Measurements from ENCODE around the gene IL1B. TPM values are rescaled to one million over a fixed set of nuclear protein-coding genes. Genes with fewer than 3 reads are reported as not detected.
A peak's percentile ranks its signal among the peaks of the same experiment; 100 is the strongest.

The IL1B gene
- total and polyA plus RNA-seq, 5 donors from 2014 or later = 1.3 TPM; not detected in 4

- Mint-ChIP-seq H3K27me3 (no peaks in the 10 kb centered on the region), H3K4me3 (no peak overlapping the region), H3K9me3 (peaks cover 0 to 11% (median 4%) of the 10 kb centered on the region in 7 donors), H3K4me1 (peaks cover 0 to 35% (median 22%) of the 10 kb centered on the region in 4 donors), H3K36me3 (no peaks in the 10 kb centered on the region), H3K27ac (no peak overlapping the region)
- H3K27me3 ChIP-seq (ENCODE audit: control insufficient read depth, insufficient read depth, low read length) = no peaks in the 10 kb centered on the region
- H3K36me3 ChIP-seq (ENCODE audit: control insufficient read depth, insufficient read depth, low read length) = no peaks in the 10 kb centered on the region
- no peak overlapping the region for H3K4me3 ChIP-seq (ENCODE audit: low read depth, low read length)
- H3K9me3 ChIP-seq (ENCODE audit: control insufficient read depth in 2 of 2, low read length in 2 of 2) = peaks cover 0 to 4% of the 10 kb centered on the region in 2 experiments
- no peak for ATAC-seq (ENCODE audit: low read depth in 2 of 2)
- no peak overlapping the region for H3K27ac ChIP-seq (ENCODE audit: insufficient read depth, low read length, poor library complexity, severe bottlenecking)
- peaks cover 8% of the 10 kb centered on the region for H3K4me1 ChIP-seq (ENCODE audit: control insufficient read depth, insufficient read depth, low read length, poor library complexity, severe bottlenecking)
- no peak for DNase-seq
Measured at GRCh38 chr2:112807233-112807807, 29.3 kb downstream of the IL1B start.

GRCh38 chr2:112805542-112805941, 31.0 kb downstream of the IL1B start:
- Histone ChIP-seq H3K36me3 (ENCODE audit: control insufficient read depth, insufficient read depth, low read length) (no peaks in the 10 kb centered on the region), H3K27me3 (ENCODE audit: control insufficient read depth, insufficient read depth, low read length) (no peaks in the 10 kb centered on the region), H3K9me3 (ENCODE audit: control insufficient read depth in 2 of 2, low read length in 2 of 2) (peaks cover 0 to 4% of the 10 kb centered on the region in 2 experiments), H3K27ac (ENCODE audit: insufficient read depth, low read length, poor library complexity, severe bottlenecking) (no peak overlapping the region), H3K4me3 (ENCODE audit: low read depth, low read length) (no peak overlapping the region), H3K4me1 (ENCODE audit: control insufficient read depth, insufficient read depth, low read length, poor library complexity, severe bottlenecking) (no peaks in the 10 kb centered on the region)
- no peaks in the 10 kb centered on the region for H3K36me3 Mint-ChIP-seq
- peak in 1 of 3 donors; percentile 48 for DNase-seq
- peak overlapping the region in 2 of 3 donors; percentile 62 to 80 for H3K27ac Mint-ChIP-seq
- H3K27me3 Mint-ChIP-seq = no peaks in the 10 kb centered on the region
- H3K4me3 Mint-ChIP-seq = peak overlapping the region in 1 of 4 donors; percentile 10
- H3K9me3 Mint-ChIP-seq = peaks cover 0 to 11% (median 4%) of the 10 kb centered on the region in 7 donors
- H3K4me1 Mint-ChIP-seq = peaks cover 0 to 22% (median 12%) of the 10 kb centered on the region in 4 donors
- ATAC-seq (ENCODE audit: low read depth in 2 of 2) = no peak

- H3K27ac ChIP-seq (ENCODE audit: insufficient read depth, low read length, poor library complexity, severe bottlenecking) = no peak overlapping the region
- H3K36me3 Mint-ChIP-seq = no peaks in the 10 kb centered on the region
- ATAC-seq (ENCODE audit: low read depth in 2 of 2) = peak in 1 of 2 donors; percentile 25
Measured at GRCh38 chr2:112803691-112804521, 32.7 kb downstream of the IL1B start.

GRCh38 chr2:112800881-112801583, 35.5 kb downstream of the IL1B start:
- H3K27me3 ChIP-seq (ENCODE audit: control insufficient read depth, insufficient read depth, low read length) = no peaks in the 10 kb centered on the region
- Mint-ChIP-seq H3K9me3 (peaks cover 0 to 2% (median 0%) of the 10 kb centered on the region in 7 donors), H3K4me3 (no peak overlapping the region), H3K36me3 (no peaks in the 10 kb centered on the region), H3K27me3 (no peaks in the 10 kb centered on the region), H3K27ac (no peak overlapping the region), H3K4me1 (peaks cover 0 to 22% (median 12%) of the 10 kb centered on the region in 4 donors)
- H3K27ac ChIP-seq (ENCODE audit: insufficient read depth, low read length, poor library complexity, severe bottlenecking) = no peak overlapping the region
- H3K4me3 ChIP-seq (ENCODE audit: low read depth, low read length) = no peak overlapping the region
- H3K9me3 ChIP-seq (ENCODE audit: control insufficient read depth in 2 of 2, low read length in 2 of 2) = no peaks in the 10 kb centered on the region
- no peaks in the 10 kb centered on the region for H3K36me3 ChIP-seq (ENCODE audit: control insufficient read depth, insufficient read depth, low read length)
- no peak for ATAC-seq (ENCODE audit: low read depth in 2 of 2)
- DNase-seq = no peak
- no peaks in the 10 kb centered on the region for H3K4me1 ChIP-seq (ENCODE audit: control insufficient read depth, insufficient read depth, low read length, poor library complexity, severe bottlenecking)

More at GRCh38 chr2:112803691-112804521, 32.7 kb downstream of the IL1B start:
- no peaks in the 10 kb centered on the region for H3K36me3 ChIP-seq (ENCODE audit: control insufficient read depth, insufficient read depth, low read length)
- Mint-ChIP-seq H3K27me3 (no peaks in the 10 kb centered on the region), H3K4me1 (peaks cover 0 to 22% (median 12%) of the 10 kb centered on the region in 4 donors), H3K27ac (peak overlapping the region in 1 of 3 donors; percentile 1), H3K4me3 (no peak overlapping the region), H3K9me3 (peaks cover 0 to 9% (median 2%) of the 10 kb centered on the region in 7 donors)
- H3K9me3 ChIP-seq (ENCODE audit: control insufficient read depth in 2 of 2, low read length in 2 of 2) = peaks cover 0 to 4% of the 10 kb centered on the region in 2 experiments
- peak in 1 of 3 donors; percentile 56 for DNase-seq
- no peaks in the 10 kb centered on the region for H3K4me1 ChIP-seq (ENCODE audit: control insufficient read depth, insufficient read depth, low read length, poor library complexity, severe bottlenecking)
- H3K4me3 ChIP-seq (ENCODE audit: low read depth, low read length) = no peak overlapping the region
- H3K27me3 ChIP-seq (ENCODE audit: control insufficient read depth, insufficient read depth, low read length) = no peaks in the 10 kb centered on the region

GRCh38 chr2:112798979-112799975, 37.3 kb downstream of the IL1B start:
- H3K36me3 Mint-ChIP-seq = no peaks in the 10 kb centered on the region
- H3K4me1 Mint-ChIP-seq = peaks cover 0 to 15% (median 10%) of the 10 kb centered on the region in 4 donors
- Histone ChIP-seq H3K27ac (ENCODE audit: insufficient read depth, low read length, poor library complexity, severe bottlenecking) (no peak overlapping the region), H3K9me3 (ENCODE audit: control insufficient read depth in 2 of 2, low read length in 2 of 2) (no peaks in the 10 kb centered on the region), H3K36me3 (ENCODE audit: control insufficient read depth, insufficient read depth, low read length) (no peaks in the 10 kb centered on the region), H3K27me3 (ENCODE audit: control insufficient read depth, insufficient read depth, low read length) (no peaks in the 10 kb centered on the region), H3K4me1 (ENCODE audit: control insufficient read depth, insufficient read depth, low read length, poor library complexity, severe bottlenecking) (no peaks in the 10 kb centered on the region), H3K4me3 (ENCODE audit: low read depth, low read length) (no peak overlapping the region)
- DNase-seq = no peak
- H3K27ac Mint-ChIP-seq = no peak overlapping the region
- peaks cover 0 to 1% (median 0%) of the 10 kb centered on the region in 7 donors for H3K9me3 Mint-ChIP-seq
- H3K4me3 Mint-ChIP-seq = no peak overlapping the region
- H3K27me3 Mint-ChIP-seq = no peaks in the 10 kb centered on the region
- ATAC-seq (ENCODE audit: low read depth in 2 of 2) = no peak

- H3K36me3 Mint-ChIP-seq = no peaks in the 10 kb centered on the region
- Histone ChIP-seq H3K4me3 (ENCODE audit: low read depth, low read length) (no peak overlapping the region), H3K36me3 (ENCODE audit: control insufficient read depth, insufficient read depth, low read length) (no peaks in the 10 kb centered on the region), H3K27ac (ENCODE audit: insufficient read depth, low read length, poor library complexity, severe bottlenecking) (no peak overlapping the region), H3K27me3 (ENCODE audit: control insufficient read depth, insufficient read depth, low read length) (no peaks in the 10 kb centered on the region), H3K9me3 (ENCODE audit: control insufficient read depth in 2 of 2, low read length in 2 of 2) (no peaks in the 10 kb centered on the region), H3K4me1 (ENCODE audit: control insufficient read depth, insufficient read depth, low read length, poor library complexity, severe bottlenecking) (no peaks in the 10 kb centered on the region)
- no peak overlapping the region for H3K4me3 Mint-ChIP-seq
- H3K27me3 Mint-ChIP-seq = no peaks in the 10 kb centered on the region
- no peak overlapping the region for H3K27ac Mint-ChIP-seq
- peaks cover 0 to 9% (median 2%) of the 10 kb centered on the region in 4 donors for H3K4me1 Mint-ChIP-seq
- DNase-seq (no peak), ATAC-seq (ENCODE audit: low read depth in 2 of 2) (no peak)
- H3K9me3 Mint-ChIP-seq = peaks cover 0 to 1% (median 0%) of the 10 kb centered on the region in 7 donors
Measured at GRCh38 chr2:112796486-112796885, 40.1 kb downstream of the IL1B start.

- ATAC-seq (ENCODE audit: low read depth in 2 of 2) = no peak
Measured at GRCh38 chr2:112795774-112796173, 40.8 kb downstream of the IL1B start.

More at GRCh38 chr2:112795774-112796173, 40.8 kb downstream of the IL1B start:
- H3K9me3 ChIP-seq (ENCODE audit: control insufficient read depth in 2 of 2, low read length in 2 of 2) = no peaks in the 10 kb centered on the region
- H3K9me3 Mint-ChIP-seq = peaks cover 0 to 1% (median 0%) of the 10 kb centered on the region in 7 donors
- DNase-seq = no peak
- no peak overlapping the region for H3K4me3 Mint-ChIP-seq
- peaks cover 0 to 9% (median 2%) of the 10 kb centered on the region in 4 donors for H3K4me1 Mint-ChIP-seq
- H3K27me3 ChIP-seq (ENCODE audit: control insufficient read depth, insufficient read depth, low read length) = no peaks in the 10 kb centered on the region
- no peaks in the 10 kb centered on the region for H3K27me3 Mint-ChIP-seq
- H3K4me1 ChIP-seq (ENCODE audit: control insufficient read depth, insufficient read depth, low read length, poor library complexity, severe bottlenecking) = no peaks in the 10 kb centered on the region
- H3K36me3 ChIP-seq (ENCODE audit: control insufficient read depth, insufficient read depth, low read length) = no peaks in the 10 kb centered on the region
- H3K27ac ChIP-seq (ENCODE audit: insufficient read depth, low read length, poor library complexity, severe bottlenecking) = no peak overlapping the region
- H3K27ac Mint-ChIP-seq = no peak overlapping the region
- H3K4me3 ChIP-seq (ENCODE audit: low read depth, low read length) = no peak overlapping the region
- H3K36me3 Mint-ChIP-seq = no peaks in the 10 kb centered on the region
